HG02938 (cell line): ENCODE results near the gene COX17.
"Not testable (repeated sequence)": the region's sequence is repeated elsewhere in the genome, so short reads cannot be mapped to it uniquely, and the experiment has no call there.

Experiments
- ATAC-seq: cut with Tn5 transposase; IDR thresholded peaks from one replicate; pipeline ENCODE4 v1.9.1; 2021; ENCODE audit warnings: mild to moderate bottlenecking, moderate library complexity; ENCODE audit not compliant: unreplicated experiment

COX17 gene, protein sequence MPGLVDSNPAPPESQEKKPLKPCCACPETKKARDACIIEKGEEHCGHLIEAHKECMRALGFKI

DNA sequence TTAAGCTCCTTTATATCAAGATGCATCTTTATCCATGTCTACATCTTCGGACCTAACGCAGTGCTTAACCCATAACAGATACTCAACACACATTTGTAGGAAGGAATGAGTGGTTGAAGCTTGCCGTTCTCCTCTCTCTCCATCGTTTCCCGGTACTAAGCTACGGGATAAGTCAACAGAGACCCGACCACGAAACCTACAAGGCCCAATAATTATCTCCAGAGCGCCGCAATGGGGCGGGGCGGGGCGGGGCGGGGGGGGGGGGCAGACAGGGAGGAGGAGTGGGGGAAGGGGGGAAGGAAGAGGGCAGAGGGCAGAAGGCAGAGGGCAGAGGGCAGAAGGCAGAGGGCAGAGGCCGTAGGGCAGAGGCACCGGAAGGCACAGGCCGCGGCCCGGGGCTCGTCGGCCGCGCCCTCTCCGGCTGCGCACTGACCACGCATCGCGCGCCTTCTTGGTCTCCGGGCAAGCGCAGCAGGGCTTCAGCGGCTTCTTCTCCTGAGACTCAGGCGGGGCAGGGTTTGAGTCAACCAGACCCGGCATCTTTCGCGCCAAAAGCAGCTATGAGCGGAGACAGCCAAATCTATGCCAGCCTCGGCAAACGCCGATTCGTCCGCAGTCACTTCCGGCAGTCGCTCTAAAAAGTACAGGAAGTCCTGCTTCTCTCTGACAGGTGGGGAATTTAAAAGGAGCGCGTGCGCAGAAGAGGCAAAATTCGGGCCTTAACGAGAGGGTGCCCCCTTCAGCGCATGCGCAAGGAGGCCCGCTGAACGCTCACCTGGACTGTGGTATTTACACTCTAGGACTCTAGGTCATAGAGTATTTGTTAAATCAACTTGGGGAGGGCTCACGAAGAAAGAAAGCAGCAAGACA, at the start of gene COX17:
TSS of gene COX17 (minus strand) at position 636 of the 870 bp plus-strand sequence. CDS start at position 540, 96 bp downstream.
- peak; percentile 85 for ATAC-seq

DNA sequence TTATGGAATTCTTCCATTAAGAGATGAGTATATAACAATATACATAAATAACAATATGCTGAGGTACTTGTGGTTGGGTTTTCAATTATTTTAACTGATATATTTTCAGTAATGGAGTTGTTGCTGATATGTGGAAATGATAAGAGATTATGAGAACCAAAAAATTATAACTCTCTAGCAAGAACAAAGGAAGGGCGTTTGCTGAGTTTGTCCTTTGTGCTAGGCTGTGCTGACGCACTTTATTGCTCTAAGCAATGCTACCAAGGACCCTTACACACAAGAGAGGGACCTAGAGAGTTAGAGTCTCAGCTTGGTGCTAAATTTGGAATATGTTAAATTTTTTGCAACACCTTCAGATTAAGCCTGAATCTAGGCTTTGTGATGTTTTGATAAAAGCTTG, 49.7 kb upstream of the COX17 start:
- no peak for ATAC-seq

DNA sequence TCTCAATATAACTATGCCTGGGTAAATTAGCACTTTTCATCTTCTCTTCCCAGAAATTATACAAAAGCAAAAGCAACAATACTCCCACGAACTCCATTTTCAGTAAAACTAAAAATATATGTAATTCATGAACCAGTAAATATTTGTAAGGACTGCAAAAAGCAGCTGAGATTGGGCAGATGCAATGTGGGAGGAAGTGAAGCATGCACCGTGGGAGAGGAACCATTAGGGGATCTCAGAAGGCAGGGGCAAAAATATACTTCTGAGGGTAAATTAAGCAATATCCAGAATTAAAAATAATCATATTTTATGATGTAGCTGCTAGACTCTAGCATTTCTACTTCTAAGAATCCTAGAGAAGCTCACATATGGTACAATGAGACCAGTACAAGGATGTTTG, 45.8 kb upstream of the COX17 start:
- ATAC-seq: no peak

DNA sequence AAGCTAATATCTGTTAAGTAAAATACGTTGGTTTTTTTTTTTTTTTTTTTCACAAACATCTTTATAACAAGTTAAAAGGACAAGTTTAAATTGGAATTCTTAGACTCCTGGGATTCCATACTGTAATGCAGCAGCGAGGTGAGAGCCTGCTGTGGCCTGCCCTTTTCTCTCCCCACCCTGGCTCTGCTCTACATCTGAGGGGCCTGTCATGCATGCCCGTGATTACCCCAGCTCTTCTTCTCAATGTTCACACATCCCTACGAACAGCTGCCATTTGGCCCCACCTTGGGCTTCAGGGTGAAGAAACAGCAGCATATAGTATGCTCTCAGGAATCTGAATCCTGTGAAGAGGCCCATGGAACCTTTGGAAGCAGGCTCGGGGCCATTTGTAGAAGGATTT, 40.3 kb upstream of the COX17 start:
- no peak for ATAC-seq

DNA sequence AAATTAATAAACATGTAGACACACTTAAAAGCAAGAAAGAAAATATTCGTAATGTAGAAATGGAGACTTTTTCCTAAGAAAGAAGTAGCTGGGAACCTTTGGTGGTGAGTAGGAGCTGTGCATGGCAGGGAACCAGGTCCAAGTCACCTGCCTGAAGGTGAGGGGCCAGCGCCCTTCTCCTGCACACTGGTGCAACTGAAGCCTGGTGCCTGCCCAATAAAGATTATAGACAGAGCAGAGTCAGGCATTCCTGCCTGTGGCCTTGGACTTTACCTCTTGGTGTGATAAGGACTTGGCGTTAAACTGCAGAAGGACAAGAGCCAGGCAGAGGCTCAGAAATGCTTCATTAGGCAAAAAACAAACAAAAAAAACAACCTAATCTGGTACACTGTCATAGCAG, 39.8 kb upstream of the COX17 start:
- ATAC-seq: no peak

DNA sequence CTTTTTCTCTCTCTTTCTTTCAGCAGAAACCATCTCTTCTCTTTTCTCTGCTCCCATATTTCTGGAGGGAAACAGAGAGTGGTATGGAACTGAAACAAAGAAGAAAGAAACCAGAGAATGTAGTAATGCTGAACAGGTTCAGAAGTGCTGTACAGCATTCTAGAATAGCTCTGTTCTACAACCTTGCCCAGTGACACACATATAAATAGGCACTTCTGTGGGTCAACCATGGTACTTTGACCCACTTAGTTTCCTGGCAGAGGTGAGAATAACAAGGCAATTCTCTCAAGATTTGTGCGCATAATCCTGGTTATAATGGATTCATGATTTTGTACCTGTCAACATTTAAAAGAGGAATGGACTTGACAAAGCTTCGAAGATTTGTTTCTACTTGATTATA, 37.9 kb upstream of the COX17 start:
- no peak for ATAC-seq

DNA sequence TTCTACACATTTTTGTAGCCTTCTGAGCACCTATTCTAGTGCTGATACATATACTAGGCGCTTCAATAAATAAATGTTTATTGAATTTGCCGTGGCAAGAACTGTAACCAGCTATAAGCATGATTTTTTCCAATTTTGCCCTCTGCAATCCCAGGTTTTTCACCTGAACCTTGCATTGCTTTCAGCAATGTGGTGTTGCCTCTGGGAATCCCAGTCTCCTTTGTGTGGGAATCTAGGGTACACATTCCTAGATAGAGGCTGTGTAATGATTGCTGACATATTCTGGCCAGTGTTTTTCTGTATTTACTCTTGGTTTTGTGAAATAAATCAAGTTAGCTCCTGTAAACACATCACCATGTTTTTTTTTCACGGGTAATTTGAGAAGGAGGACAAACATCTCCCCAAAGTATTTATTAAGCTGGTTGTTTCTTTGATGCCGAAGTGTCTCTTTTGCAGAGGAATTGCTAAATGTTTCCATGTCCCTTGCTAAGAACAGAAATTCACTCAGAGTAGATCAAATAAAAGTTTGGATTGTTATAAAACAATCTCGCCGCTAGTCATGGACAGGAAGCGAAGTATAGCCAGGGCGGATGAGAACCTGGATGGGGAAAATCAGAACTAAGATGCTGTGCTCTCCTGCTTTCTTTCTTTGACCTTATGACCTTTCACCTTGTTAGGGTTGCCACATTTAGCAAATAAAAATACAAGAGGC, 26.8 kb upstream of the COX17 start:
- no peak for ATAC-seq

DNA sequence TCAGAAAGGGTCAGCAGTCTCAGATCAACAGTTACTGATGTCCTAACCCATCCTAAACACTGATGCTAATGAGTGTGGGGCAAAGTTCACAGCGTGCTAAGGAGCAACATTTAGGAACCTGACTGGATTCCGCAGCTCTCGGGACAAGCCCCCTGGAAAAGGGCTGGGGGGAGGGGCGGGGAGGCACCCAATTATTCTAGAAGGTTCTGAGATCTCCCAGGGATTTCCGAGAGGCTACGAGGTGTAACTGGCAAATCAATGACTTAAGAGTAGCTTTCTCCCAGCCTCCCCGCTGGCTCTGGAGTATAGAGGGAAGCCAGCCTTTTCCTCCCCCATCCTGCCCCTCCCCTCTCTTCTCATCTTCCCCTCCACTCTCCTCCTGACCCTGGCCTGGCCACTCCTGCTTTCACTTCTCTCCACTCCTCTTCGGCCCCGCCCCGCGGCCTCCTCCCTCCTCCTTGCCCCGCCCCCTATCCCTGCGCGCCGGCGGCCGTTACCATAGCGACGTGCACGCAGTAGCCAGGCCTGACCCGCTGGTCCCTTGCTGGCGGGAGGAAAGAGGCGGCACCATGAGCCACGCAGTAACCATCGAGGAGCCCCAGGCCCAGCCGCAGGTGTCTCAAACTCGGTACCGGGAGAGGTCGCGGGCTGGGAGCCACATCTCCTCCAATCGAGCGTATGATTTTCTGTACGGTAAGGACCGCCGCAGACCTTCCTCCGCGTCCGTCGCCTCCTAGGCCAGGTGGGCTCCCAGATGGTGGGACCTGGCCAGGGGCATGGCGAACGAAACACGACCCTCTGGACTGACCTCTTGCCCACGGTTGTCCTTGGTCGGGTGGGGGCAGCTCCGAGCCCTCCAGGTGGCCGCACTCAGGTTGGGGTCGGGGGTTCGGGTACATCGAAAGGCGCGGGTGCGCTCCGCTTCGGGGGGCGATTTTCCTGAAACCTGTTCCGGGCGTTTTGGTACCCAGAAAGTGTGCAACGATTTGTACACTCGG, 25.6 kb upstream of the COX17 start, which contains the start of gene CFAP91:
TSS of gene CFAP91 (plus strand) at position 493 of the 998 bp plus-strand sequence. CDS start at position 570, 77 bp downstream.
- peak; percentile 76 for ATAC-seq

DNA sequence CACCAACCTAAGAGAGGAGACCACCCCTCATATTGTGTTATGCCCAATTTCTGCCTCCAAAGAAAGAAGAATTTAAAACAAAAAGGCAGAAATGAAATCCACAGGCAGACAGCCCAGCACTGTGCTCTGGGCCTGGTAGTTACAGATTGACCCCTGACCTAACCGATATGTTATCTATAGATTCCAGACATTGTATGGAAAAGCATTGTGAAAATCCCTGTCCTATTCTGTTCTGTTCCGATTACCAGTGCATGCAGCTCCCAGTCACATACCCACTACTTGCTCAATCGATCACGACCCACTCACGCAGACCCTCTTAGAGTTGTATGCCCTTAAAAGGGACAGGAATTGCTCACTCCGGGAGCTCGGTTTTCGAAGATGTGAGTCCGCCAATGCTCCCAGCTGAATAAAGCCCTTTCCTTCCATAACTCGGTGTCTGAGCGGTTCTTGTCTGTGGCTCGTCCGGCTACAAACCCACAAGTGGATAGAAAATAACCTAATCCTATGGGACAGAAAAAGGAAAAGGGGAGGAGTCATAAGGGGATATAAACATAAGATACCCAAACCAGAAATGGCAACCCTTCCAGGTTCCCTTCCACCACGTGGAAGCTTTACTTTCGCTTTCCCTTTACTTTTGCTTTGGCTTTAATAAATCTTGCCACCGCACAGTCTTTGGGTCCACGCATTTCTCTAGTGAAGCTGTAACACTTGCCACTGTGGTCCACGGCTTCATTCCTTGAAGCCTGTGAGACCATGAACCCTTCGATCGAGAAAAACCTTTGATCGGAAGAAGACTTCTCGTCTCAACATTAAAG, 23.9 kb upstream of the COX17 start:
- peak; percentile 17 for ATAC-seq

DNA sequence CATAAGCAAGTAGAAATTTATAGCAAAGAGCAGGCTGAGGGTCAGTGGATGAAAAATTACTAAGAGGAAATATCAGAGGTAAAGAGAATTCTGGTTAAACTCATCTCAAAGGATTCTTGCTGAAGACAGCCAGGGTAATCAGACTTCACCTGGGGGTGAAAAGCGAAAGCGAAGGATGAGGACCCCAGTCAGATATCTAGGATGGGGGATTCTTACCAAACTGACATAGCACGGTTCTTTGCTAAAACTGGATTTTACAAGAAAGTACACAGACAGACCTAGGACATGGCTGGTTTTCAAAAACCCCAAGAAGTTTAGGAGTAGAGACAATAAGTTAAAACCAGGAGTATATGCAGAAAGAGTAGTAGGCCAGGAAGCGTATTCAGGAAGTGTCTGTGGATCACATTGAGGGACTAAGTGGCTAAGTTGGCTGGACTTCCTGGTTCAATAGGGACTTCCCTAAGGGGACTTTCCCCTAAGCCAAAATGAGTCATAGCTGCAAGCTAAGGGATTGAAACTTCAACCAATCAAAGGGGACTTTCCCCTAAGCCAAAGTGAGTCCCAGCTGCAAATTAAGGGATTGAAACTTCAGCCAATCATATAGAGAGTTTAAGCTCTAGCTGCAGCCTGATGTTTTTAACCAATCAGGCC, 23.2 kb upstream of the COX17 start:
- peak; percentile 39 for ATAC-seq

DNA sequence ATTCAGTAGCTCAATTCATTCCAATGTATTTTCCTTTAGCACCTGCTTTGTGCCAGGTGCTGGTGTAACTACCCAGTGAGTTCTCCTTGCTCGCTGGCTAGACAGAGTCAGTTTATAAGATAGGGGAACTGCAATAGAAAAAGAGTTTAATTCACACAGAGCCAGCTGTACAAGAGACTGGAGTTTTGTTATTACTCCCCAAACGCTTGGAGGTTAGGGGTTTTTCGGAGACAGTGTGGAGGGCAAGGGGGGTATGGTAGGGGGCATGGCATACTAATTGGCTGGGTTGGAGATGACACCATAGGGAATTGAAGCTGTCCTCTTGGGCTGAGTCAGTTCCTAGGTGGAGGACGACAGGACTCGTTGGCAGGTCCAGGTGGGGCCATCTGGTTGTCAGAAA, 20.2 kb upstream of the COX17 start:
- peak; percentile 54 for ATAC-seq

DNA sequence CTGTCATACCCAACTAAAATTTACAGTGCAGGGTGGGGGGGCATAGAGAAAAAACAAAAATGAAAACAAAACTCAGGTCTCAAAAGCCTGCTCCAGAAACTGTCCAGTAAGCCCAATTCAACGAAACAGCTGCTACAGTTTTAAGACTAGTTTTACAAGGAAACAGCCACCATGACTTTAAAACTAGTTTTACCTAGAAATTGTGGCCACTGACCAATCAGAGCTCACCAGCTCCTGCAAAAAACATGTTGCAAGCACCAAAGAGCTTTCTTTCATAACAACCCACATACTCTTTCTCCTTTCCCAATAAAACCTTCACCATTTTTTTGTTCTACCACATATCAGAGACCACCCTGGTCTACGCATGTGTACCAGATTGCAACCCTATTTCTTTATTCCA, 18.3 kb upstream of the COX17 start:
- ATAC-seq: no peak

DNA sequence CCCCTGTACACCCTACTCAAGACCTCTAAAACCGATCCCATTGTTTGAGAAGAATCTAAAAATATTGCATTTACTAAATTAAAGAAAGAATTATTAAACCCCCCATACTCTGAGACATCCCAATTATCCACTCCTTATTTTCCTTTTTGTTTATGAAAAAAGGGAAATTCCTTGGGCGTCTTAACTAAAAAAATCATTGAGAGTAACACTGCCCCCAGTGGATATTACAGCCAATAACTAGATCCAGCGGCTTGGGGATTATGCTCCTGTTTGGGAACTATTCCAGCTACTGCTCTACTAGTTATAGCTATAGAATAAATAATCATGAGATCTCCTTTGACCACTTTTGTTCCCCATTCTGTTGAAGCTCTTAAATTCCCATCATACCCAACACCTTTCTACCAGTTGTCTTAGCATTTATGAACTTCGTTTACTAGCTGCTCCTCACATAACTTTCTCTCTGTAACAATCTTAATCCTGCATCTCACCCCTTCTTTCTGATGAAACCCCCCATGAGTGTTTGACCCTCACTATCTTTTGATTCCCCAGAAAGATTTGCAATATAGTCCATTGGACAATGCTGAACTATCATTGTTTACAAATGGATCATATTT, 12.9 kb upstream of the COX17 start:
- no peak for ATAC-seq

DNA sequence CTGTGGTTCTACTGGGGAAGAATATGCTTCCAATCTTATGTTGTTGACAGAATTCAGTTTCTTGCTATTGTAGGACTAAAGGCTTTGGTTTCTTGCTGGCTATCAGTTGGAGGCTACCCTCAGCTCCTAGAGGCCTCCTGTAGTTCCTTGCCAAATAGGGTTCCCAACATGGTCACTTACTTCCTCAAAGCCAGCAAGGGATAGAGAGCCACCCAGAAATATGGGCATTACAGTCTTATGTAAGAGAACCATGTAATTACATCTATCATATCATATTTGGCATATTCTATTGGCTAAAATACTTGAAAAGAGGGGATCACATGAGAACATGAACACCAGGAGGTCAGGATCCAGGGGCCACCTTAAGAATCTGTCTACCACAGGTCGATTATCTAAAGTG, 6.2 kb upstream of the COX17 start:
- ATAC-seq: no peak

DNA sequence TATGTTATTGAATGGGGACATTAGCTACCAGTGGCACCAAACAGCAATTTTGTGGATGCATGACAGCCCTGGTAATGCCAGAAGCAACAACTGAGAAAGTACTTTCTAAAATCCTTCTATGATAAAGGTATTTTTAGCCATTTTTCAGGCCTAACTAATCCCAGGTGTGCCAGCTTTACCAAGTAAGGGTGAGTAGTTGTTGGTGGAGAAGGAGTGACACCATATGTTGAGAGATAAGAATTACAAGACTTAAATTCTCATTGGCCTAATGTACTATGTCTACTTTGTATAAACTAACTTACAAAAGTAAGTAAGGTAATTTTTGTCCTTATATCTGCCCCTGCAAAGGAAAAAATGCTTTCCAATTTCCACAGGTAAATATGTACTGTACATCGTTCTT, 4.1 kb upstream of the COX17 start:
- ATAC-seq: no peak

DNA sequence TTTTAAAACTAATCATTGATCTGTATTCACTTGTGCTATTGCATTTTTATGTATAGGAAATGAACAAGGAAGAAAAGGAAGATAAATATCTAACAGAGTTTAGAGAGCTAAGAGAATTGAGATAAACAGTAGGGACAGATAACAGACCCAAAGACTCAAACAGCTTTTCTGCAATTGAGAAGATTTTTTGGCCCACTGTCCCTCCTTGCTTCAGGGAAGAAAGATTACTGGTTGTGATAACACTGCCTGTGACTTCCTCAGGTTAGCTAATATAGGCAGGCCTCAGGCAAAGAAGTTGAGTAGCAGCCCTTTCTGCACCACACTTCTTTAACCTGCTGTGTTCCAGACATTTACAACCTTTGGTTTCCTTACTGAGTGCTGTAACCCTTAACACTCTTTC, 2.7 kb upstream of the COX17 start:
- no peak for ATAC-seq

DNA sequence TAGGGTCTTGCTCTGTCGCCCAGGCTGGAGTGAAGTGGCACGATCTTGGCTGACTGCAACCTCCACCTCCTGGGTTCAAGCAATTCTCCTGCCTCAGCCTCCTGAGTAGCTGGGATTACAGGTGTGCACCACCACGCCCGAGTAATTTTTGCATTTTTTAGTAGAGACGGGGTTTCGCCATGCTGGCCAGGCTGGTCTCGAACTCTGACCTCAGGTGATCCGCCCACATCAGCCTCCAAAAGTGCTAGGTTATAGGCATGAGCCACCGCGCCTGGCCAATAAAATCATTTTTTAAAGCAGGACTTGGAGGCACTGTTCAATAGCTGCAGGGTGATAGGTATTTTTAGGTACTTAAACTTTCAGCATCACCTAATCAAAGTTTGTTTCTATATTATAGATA, 1.0 kb upstream of the COX17 start:
- ATAC-seq: not testable (repeated sequence)

DNA sequence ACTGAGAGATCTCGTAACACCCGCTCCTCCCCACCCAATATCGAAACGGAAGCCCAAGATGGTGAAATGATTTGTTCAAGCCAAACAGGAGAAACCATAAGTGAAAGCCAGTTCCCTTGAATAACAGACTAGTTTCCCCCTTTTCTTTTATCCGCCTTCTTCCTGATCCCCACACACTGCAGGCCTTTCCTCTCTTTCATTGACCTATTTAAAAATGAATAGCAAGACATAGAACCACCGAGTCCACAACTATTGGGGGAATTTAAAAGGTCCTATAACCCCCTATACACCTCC, 382 bp upstream of the COX17 start:
- no peak for ATAC-seq

DNA sequence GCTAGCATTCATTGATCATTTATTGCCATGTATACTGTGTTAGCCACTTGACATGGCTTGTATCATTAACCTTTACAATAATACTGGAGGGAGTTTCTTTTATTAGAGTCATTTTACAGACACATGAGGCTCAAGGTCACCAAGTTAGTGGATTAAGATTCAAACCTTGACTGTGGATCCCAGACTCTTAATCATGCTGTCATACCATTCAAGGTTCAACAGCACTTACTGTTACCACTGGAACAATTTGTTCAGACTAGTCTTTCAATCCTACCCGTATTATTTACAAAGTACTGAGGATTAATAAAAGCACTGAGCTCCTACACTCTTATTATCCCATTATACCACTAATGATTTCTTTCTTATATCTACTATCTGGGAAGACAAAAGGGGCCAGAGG, 1.2 kb downstream of the COX17 start:
- no peak for ATAC-seq
